Measurements from ENCODE around the gene ADGRD2.

ADGRD2 gene

GRCh38 chr9:124512806-124513204 is 62.6 kb downstream of the ADGRD2 start:
- FAIRE-seq = no peak

- no peak for FAIRE-seq
Measured at GRCh38 chr9:124513376-124513994, 63.2 kb downstream of the ADGRD2 start.

DNA sequence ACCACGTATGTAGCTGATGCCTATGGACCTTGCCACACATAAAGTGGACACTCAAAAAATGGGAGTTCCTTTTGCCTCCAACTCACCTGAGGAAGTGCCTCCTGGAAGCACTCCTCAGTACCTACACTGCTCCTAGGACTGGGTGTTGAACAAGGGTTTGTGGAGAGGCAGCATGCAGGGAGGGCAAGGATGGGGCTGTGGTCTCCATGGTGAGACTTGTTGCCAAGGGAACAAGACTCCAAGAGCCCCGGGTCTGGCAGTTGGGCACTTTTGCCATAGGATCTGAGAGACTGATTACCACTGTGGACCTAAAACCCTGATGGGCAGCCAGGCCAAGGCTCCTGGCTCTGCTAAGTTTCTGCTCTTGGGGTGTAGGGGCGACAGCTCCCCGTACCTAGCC is 63.9 kb downstream of the ADGRD2 start:
- no peak for FAIRE-seq

- no peak for FAIRE-seq
Measured at GRCh38 chr9:124514874-124515273, 64.6 kb downstream of the ADGRD2 start.

DNA sequence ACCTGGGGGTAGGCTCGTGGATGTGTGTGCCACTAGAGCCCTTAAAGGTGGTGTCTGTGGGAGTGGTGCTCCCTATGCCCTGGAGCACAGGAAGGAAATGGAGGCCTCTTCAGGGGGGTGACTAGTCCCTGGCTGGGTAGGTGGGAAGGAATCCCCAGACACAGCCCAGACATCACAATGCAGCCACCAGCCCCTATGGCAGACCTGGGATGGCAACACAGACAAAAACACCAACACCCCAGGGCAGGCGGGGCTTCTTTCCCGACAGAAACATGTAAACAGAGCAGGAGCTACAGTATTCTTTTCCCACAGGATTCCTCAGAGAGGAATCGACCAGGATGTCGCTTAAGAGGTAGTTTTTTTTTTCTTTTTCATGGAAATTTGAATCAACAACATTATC is 67.3 kb downstream of the ADGRD2 start:
- FAIRE-seq = no peak

DNA sequence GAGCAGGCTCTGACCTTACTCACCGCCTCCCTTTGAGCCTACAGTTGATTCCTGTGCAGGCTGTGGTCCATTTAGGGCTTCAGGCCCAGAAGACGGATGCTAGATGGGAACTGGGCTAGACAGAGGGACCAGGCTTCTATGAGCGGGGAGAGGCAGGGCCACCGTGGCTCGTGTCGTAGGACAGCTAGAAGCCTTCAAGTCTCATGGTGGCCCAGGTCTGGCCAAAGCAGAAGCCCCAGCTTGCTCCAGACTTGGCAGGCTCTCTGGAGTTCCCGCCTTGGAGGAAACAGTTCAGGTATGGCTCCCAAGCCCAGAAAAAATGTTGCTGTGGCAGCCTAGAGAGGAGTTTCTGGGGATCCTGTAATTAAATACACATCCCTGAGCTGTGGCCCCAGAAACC is 67.9 kb downstream of the ADGRD2 start:
- no peak for FAIRE-seq

GRCh38 chr9:124520206-124520596 is 70.0 kb downstream of the ADGRD2 start:
- FAIRE-seq = no peak

DNA sequence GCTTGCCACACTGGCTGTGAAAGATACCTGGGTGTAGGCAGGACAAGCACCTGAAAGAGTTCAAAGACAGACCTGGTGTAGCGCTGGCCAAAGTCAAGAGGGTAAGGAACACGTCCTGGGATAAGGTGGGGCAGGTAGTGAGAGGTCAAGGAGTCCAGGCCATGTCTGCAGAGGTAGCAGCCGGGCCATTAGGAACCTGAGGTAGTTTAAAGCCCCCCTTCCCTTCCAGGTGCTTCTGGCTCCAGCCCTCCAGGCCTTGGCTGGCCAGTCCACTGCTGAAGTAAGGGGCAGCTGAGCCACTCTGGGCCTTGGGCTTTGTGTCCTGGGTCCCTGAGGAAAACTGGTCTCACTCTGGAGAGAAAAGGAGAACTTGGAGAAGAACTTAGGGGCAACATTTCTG is 70.9 kb downstream of the ADGRD2 start:
- no peak for FAIRE-seq

DNA sequence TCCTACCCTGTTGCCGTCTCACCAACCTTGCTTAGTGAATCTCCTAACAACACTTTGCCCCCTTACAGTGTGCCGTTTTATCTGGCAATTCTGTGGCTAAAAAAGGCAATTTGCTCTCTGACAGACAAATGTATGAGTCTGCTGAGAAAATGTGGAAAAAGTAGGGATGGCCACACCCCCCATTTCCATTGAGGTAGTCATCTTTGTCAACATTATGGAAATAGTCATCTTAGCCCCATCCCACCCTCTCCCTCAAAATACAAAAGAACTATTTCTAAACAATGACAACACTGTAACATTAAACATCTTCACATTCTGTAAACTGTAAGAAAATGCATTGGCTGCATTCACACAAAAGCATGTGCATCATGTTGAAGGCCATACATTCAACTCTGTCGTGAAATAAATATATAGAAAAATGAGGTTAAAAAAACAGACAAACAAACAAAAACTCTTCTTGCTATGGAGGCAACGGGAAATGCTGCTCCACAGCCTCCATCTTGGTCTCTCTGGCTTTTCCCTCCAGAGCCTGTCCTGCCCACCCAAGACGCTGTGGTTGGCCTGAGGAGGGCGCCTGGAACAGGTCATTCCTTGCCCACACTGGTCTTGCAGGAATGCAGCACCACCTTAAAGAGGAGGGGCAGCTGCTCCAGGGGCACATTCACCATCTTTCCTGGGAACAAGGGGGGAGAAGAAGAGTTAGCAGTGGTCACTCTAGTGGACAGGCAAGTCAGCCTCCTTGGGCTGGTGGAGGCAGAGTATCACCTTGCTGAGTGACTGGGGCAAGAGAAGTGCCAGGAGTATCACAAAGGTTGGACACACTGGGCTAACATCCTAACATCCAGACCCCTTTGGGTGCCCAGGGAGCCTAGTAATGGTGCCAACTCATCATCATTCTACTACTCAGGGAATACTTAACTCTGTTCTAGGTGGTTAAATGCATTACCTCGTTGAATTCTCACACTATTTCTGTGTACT is 72.2 kb downstream of the ADGRD2 start:
- no peak for FAIRE-seq

DNA sequence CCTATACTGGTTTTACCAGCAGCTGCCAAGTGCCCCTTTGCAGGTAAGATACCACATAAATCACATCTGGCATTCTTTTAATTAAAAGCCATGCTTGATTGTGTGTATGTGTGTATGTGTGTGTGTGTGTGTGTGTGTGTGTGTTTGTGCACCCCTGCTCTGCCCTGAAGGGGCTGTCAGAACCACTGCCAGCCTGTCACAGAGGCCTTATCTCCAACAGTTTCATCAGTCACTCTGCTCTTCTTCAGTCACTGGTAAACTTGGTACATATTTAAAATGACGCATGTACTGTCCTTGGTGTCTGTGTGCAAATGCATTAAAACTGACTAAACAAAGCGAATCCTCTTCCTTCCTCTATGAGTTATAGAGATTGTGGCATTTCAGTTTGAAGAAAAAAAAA is 75.9 kb downstream of the ADGRD2 start:
- FAIRE-seq = no peak

- FAIRE-seq = no peak
Measured at GRCh38 chr9:124527781-124528180, 77.5 kb downstream of the ADGRD2 start.

Data from A204.1 (cell line).